ENCODE measurements around the gene ZNF580. TPM values are rescaled to one million over a fixed set of nuclear protein-coding genes. Genes with fewer than 3 reads are reported as not detected.

ZNF580 gene
- 10 to 100 TPM in 2 of 3 donors, 1 to 10 TPM in 1; 9.6 to 27.8 (median 13.8) TPM for polyA plus RNA-seq

GRCh38 chr19:55640577-55641425 is at the start of gene ZNF580:
Gene ZNF580 (plus strand): TSS chr19:55641002. CDS start chr19:55642509, 1,507 bp downstream.
- Mint-ChIP-seq H3K4me1 (peaks cover 59 to 69% of the 10 kb centered on the region in 2 donors), H3K36me3 (peaks cover 3 to 4% (median 3%) of the 10 kb centered on the region in 3 donors), H3K9me3 (no peaks in the 10 kb centered on the region), H3K27me3 (ENCODE audit: low read depth in 3 of 3) (peaks cover 5 to 9% (median 6%) of the 10 kb centered on the region in 3 donors), H3K27ac (peak within 1 kb of the TSS; percentile 79 to 92 (median 86)), H3K4me3 (peak within 1 kb of the TSS; percentile 88 to 94 (median 89))
- peak; percentile 50 to 56 (median 52) for DNase-seq

- Mint-ChIP-seq H3K27me3 (ENCODE audit: low read depth in 3 of 3) (peaks cover 5 to 8% (median 7%) of the 10 kb centered on the region in 3 donors), H3K4me3 (no peak overlapping the region), H3K36me3 (peaks cover 14 to 18% (median 16%) of the 10 kb centered on the region in 3 donors), H3K27ac (no peak overlapping the region), H3K9me3 (no peaks in the 10 kb centered on the region), H3K4me1 (peaks cover 11 to 16% of the 10 kb centered on the region in 2 donors)
- no peak for DNase-seq
Measured at GRCh38 chr19:55591555-55591954, 49.2 kb upstream of the ZNF580 start.

- H3K4me1 Mint-ChIP-seq, result peaks cover 2 to 9% of the 10 kb centered on the region in 2 donors
- DNase-seq, result no peak
- H3K9me3 Mint-ChIP-seq, result no peaks in the 10 kb centered on the region
- H3K4me3 Mint-ChIP-seq, result no peak overlapping the region
- peaks cover 0 to 4% (median 2%) of the 10 kb centered on the region in 3 donors for H3K27me3 Mint-ChIP-seq (ENCODE audit: low read depth in 3 of 3)
- no peak overlapping the region for H3K27ac Mint-ChIP-seq
- H3K36me3 Mint-ChIP-seq, result peaks cover 14 to 22% (median 16%) of the 10 kb centered on the region in 3 donors
Measured at GRCh38 chr19:55592391-55593090, 48.3 kb upstream of the ZNF580 start.

- DNase-seq, result no peak
- peaks cover 14 to 22% (median 16%) of the 10 kb centered on the region in 3 donors for H3K36me3 Mint-ChIP-seq
- H3K27me3 Mint-ChIP-seq (ENCODE audit: low read depth in 3 of 3), result peaks cover 0 to 4% (median 2%) of the 10 kb centered on the region in 3 donors
- H3K9me3 Mint-ChIP-seq, result no peaks in the 10 kb centered on the region
- no peak overlapping the region for H3K4me3 Mint-ChIP-seq
- no peak overlapping the region for H3K27ac Mint-ChIP-seq
- peaks cover 0 to 7% of the 10 kb centered on the region in 2 donors for H3K4me1 Mint-ChIP-seq
Measured at GRCh38 chr19:55593096-55593772, 47.6 kb upstream of the ZNF580 start.

- Mint-ChIP-seq H3K9me3 (peaks cover 0 to 1% (median 0%) of the 10 kb centered on the region in 6 donors), H3K27me3 (ENCODE audit: low read depth in 3 of 3) (peaks cover 0 to 7% (median 2%) of the 10 kb centered on the region in 3 donors), H3K4me1 (peaks cover 7 to 9% of the 10 kb centered on the region in 2 donors), H3K36me3 (peaks cover 14 to 22% (median 16%) of the 10 kb centered on the region in 3 donors), H3K27ac (peak overlapping the region in 1 of 6 donors; percentile 13), H3K4me3 (no peak overlapping the region)
- DNase-seq, result no peak
Measured at GRCh38 chr19:55594996-55595545, 45.7 kb upstream of the ZNF580 start.

GRCh38 chr19:55596304-55596703 is 44.5 kb upstream of the ZNF580 start:
- Mint-ChIP-seq H3K36me3 (peaks cover 14 to 22% (median 16%) of the 10 kb centered on the region in 3 donors), H3K4me1 (peaks cover 13 to 15% of the 10 kb centered on the region in 2 donors), H3K27ac (no peak overlapping the region), H3K27me3 (ENCODE audit: low read depth in 3 of 3) (peaks cover 0 to 9% (median 4%) of the 10 kb centered on the region in 3 donors), H3K9me3 (peaks cover 0 to 1% (median 0%) of the 10 kb centered on the region in 6 donors), H3K4me3 (no peak overlapping the region)
- DNase-seq, result no peak

- Mint-ChIP-seq H3K4me3 (no peak overlapping the region), H3K27me3 (ENCODE audit: low read depth in 3 of 3) (peaks cover 0 to 9% (median 4%) of the 10 kb centered on the region in 3 donors), H3K9me3 (peaks cover 0 to 1% (median 0%) of the 10 kb centered on the region in 6 donors), H3K27ac (no peak overlapping the region), H3K36me3 (peaks cover 14 to 22% (median 16%) of the 10 kb centered on the region in 3 donors), H3K4me1 (peaks cover 19 to 21% of the 10 kb centered on the region in 2 donors)
- no peak for DNase-seq
Measured at GRCh38 chr19:55597501-55597921, 43.3 kb upstream of the ZNF580 start.

GRCh38 chr19:55598034-55598433 is 42.8 kb upstream of the ZNF580 start:
- Mint-ChIP-seq H3K4me3 (peak overlapping the region in 1 of 5 donors; percentile 35), H3K4me1 (peaks cover 20 to 21% of the 10 kb centered on the region in 2 donors), H3K27ac (peak overlapping the region in 3 of 6 donors; percentile 57 to 58 (median 57)), H3K9me3 (peaks cover 0 to 1% (median 0%) of the 10 kb centered on the region in 6 donors), H3K36me3 (peaks cover 14 to 22% (median 16%) of the 10 kb centered on the region in 3 donors), H3K27me3 (ENCODE audit: low read depth in 3 of 3) (peaks cover 0 to 9% (median 4%) of the 10 kb centered on the region in 3 donors)
- DNase-seq, result no peak

- peaks cover 1 to 9% (median 4%) of the 10 kb centered on the region in 3 donors for H3K27me3 Mint-ChIP-seq (ENCODE audit: low read depth in 3 of 3)
- H3K4me1 Mint-ChIP-seq, result peaks cover 25 to 28% of the 10 kb centered on the region in 2 donors
- H3K4me3 Mint-ChIP-seq, result peak overlapping the region; percentile 96 to 100 (median 99)
- peaks cover 13 to 19% (median 14%) of the 10 kb centered on the region in 3 donors for H3K36me3 Mint-ChIP-seq
- peak overlapping the region; percentile 89 to 99 (median 98) for H3K27ac Mint-ChIP-seq
- peak; percentile 97 to 98 (median 97) for DNase-seq
- H3K9me3 Mint-ChIP-seq, result peaks cover 0 to 1% (median 0%) of the 10 kb centered on the region in 6 donors
Measured at GRCh38 chr19:55598719-55599467, 41.9 kb upstream of the ZNF580 start.

- H3K27me3 Mint-ChIP-seq (ENCODE audit: low read depth in 3 of 3), result peaks cover 1 to 9% (median 4%) of the 10 kb centered on the region in 3 donors
- DNase-seq, result peak; percentile 96
- H3K4me3 Mint-ChIP-seq, result peak within 1 kb of the TSS; percentile 96 to 100 (median 99)
- H3K36me3 Mint-ChIP-seq, result peaks cover 13 to 19% (median 14%) of the 10 kb centered on the region in 3 donors
- peak within 1 kb of the TSS; percentile 89 to 99 (median 98) for H3K27ac Mint-ChIP-seq
- peaks cover 28 to 32% of the 10 kb centered on the region in 2 donors for H3K4me1 Mint-ChIP-seq
- H3K9me3 Mint-ChIP-seq, result peaks cover 0 to 1% (median 0%) of the 10 kb centered on the region in 6 donors
Measured at GRCh38 chr19:55599468-55599841, 41.3 kb upstream of the ZNF580 start, which contains the start of gene FIZ1. Gene FIZ1 (minus strand): TSS chr19:55599517. CDS start chr19:55597865, 1,652 bp downstream.

GRCh38 chr19:55599842-55600661 is 40.8 kb upstream of the ZNF580 start, which contains the start of gene ZNF524:
Gene ZNF524 (plus strand): TSS chr19:55600288. CDS start chr19:55602113, 1,825 bp downstream.
- H3K27me3 Mint-ChIP-seq (ENCODE audit: low read depth in 3 of 3), result peaks cover 4 to 12% (median 7%) of the 10 kb centered on the region in 3 donors
- peak within 1 kb of the TSS; percentile 96 to 100 (median 99) for H3K4me3 Mint-ChIP-seq
- H3K27ac Mint-ChIP-seq, result peak within 1 kb of the TSS; percentile 93 to 99 (median 98)
- peaks cover 9 to 15% (median 10%) of the 10 kb centered on the region in 3 donors for H3K36me3 Mint-ChIP-seq
- DNase-seq, result peak; percentile 89 to 93 (median 91)
- H3K4me1 Mint-ChIP-seq, result peaks cover 33 to 37% of the 10 kb centered on the region in 2 donors
- H3K9me3 Mint-ChIP-seq, result peaks cover 0 to 1% (median 0%) of the 10 kb centered on the region in 6 donors
